ENCODE measurements around the gene CSNK1D. TPM values are rescaled to one million over a fixed set of nuclear protein-coding genes. Genes with fewer than 3 reads are reported as not detected.

The CSNK1D gene
- total and polyA plus RNA-seq, 2 donors (not counting 1 experiment from before 2014, with no cell fraction given) = 196 to 241 TPM

GRCh38 chr17:82287013-82287867 lies 13.7 kb upstream of the CSNK1D start:
- no peak overlapping the region for H3K9ac ChIP-seq (ENCODE audit: low read length)
- ATAC-seq (ENCODE audit: low read depth) (no peak), DNase-seq (no peak)
- POLR2A ChIA-PET = no interaction called here
- Mint-ChIP-seq H3K4me3 (no peak overlapping the region), H3K9me3 (ENCODE audit: insufficient read depth) (no peaks in the 10 kb centered on the region), H3K27me3 (no peaks in the 10 kb centered on the region), H3K27ac (no peak overlapping the region), H3K4me1 (peaks cover 14% of the 10 kb centered on the region)
- CTCF ChIA-PET = interaction anchor here (0.7 to 0.8 kb wide), 2 partner anchors 14 to 81 kb away, joined by 3 to 4 read pairs; no protein-coding TSS in a partner anchor
- peaks cover 10 to 14% of the 10 kb centered on the region in 2 donors for H3K4me1 ChIP-seq (ENCODE audit: control insufficient read depth in 2 of 2, insufficient read depth in 2 of 2, low read length in 2 of 2)
- H4K20me1 ChIP-seq (ENCODE audit: control insufficient read depth, insufficient read depth, low read length, poor library complexity, severe bottlenecking) = no peaks in the 10 kb centered on the region
- no peak overlapping the region for H2AFZ ChIP-seq (ENCODE audit: insufficient read depth, low read depth, low read length, poor library complexity, severe bottlenecking)
- no peaks in the 10 kb centered on the region for H3K79me2 ChIP-seq (ENCODE audit: control insufficient read depth, insufficient read depth, low read length)
- intact Hi-C loops (cut with micrococcal nuclease) = no loop called here
- H3K9me3 ChIP-seq (ENCODE audit: control extremely low read depth in 1 of 3, control insufficient read depth in 2 of 3, insufficient read depth in 1 of 3, low read length in 2 of 3) = peaks cover 0 to 4% (median 0%) of the 10 kb centered on the region in 3 donors
- no peaks in the 10 kb centered on the region for H3K36me3 ChIP-seq (replicated peaks in 1 of 2; ENCODE audit: control extremely low read depth in 1 of 2, control insufficient read depth in 1 of 2, extremely low read depth in 1 of 2, insufficient read depth in 2 of 2, low read length in 1 of 2)
- no peak overlapping the region for H3K4me3 ChIP-seq (ENCODE audit: control extremely low read depth in 1 of 5, extremely low read depth in 1 of 5, insufficient read depth in 1 of 5, low read depth in 2 of 5, low read length in 4 of 5)
- H3K27me3 ChIP-seq (replicated peaks in 1 of 4; ENCODE audit: control extremely low read depth in 1 of 4, control insufficient read depth in 3 of 4, insufficient read depth in 4 of 4, low read length in 3 of 4) = peaks cover 0 to 5% (median 0%) of the 10 kb centered on the region in 4 experiments
- no peak overlapping the region for H3K4me2 ChIP-seq (replicated peaks; ENCODE audit: low read depth, low read length, poor library complexity, severe bottlenecking)
- no peak for TF ChIP-seq EZH2 (IDR thresholded peaks at IDR 0.05; ENCODE audit: borderline replicate concordance, insufficient read depth, low read depth, low read length, poor library complexity, severe bottlenecking)
- H3K27ac ChIP-seq (ENCODE audit: low read length in 2 of 2) = no peak overlapping the region
- WGBS (ENCODE audit: insufficient coverage) = 100% methylated on average over 3 of the region's 9 CpGs

- intact Hi-C loops (cut with micrococcal nuclease) = no loop called here
- Histone ChIP-seq H3K27me3 (replicated peaks in 1 of 4; ENCODE audit: control extremely low read depth in 1 of 4, control insufficient read depth in 3 of 4, insufficient read depth in 4 of 4, low read length in 3 of 4) (peaks cover 0 to 10% (median 0%) of the 10 kb centered on the region in 4 experiments), H3K4me1 (ENCODE audit: control insufficient read depth in 2 of 2, insufficient read depth in 2 of 2, low read length in 2 of 2) (peaks cover 0 to 6% of the 10 kb centered on the region in 2 donors), H4K20me1 (ENCODE audit: control insufficient read depth, insufficient read depth, low read length, poor library complexity, severe bottlenecking) (no peaks in the 10 kb centered on the region), H3K79me2 (ENCODE audit: control insufficient read depth, insufficient read depth, low read length) (no peaks in the 10 kb centered on the region), H2AFZ (ENCODE audit: insufficient read depth, low read depth, low read length, poor library complexity, severe bottlenecking) (no peak overlapping the region), H3K4me2 (replicated peaks; ENCODE audit: low read depth, low read length, poor library complexity, severe bottlenecking) (no peak overlapping the region), H3K9ac (ENCODE audit: low read length) (no peak overlapping the region), H3K4me3 (ENCODE audit: control extremely low read depth in 1 of 5, extremely low read depth in 1 of 5, insufficient read depth in 1 of 5, low read depth in 2 of 5, low read length in 4 of 5) (no peak overlapping the region), H3K9me3 (ENCODE audit: control extremely low read depth in 1 of 3, control insufficient read depth in 2 of 3, insufficient read depth in 1 of 3, low read length in 2 of 3) (peaks cover 0 to 4% (median 0%) of the 10 kb centered on the region in 3 donors), H3K27ac (ENCODE audit: low read length in 2 of 2) (no peak overlapping the region), H3K36me3 (replicated peaks in 1 of 2; ENCODE audit: control extremely low read depth in 1 of 2, control insufficient read depth in 1 of 2, extremely low read depth in 1 of 2, insufficient read depth in 2 of 2, low read length in 1 of 2) (no peaks in the 10 kb centered on the region)
- Mint-ChIP-seq H3K27me3 (no peaks in the 10 kb centered on the region), H3K9me3 (ENCODE audit: insufficient read depth) (no peaks in the 10 kb centered on the region), H3K27ac (no peak overlapping the region), H3K4me3 (no peak overlapping the region), H3K4me1 (peaks cover 9% of the 10 kb centered on the region)
- DNase-seq = no peak
- POLR2A ChIA-PET = no interaction called here
- TF ChIP-seq, protein P1, sequence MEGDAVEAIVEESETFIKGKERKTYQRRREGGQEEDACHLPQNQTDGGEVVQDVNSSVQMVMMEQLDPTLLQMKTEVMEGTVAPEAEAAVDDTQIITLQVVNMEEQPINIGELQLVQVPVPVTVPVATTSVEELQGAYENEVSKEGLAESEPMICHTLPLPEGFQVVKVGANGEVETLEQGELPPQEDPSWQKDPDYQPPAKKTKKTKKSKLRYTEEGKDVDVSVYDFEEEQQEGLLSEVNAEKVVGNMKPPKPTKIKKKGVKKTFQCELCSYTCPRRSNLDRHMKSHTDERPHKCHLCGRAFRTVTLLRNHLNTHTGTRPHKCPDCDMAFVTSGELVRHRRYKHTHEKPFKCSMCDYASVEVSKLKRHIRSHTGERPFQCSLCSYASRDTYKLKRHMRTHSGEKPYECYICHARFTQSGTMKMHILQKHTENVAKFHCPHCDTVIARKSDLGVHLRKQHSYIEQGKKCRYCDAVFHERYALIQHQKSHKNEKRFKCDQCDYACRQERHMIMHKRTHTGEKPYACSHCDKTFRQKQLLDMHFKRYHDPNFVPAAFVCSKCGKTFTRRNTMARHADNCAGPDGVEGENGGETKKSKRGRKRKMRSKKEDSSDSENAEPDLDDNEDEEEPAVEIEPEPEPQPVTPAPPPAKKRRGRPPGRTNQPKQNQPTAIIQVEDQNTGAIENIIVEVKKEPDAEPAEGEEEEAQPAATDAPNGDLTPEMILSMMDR (IDR thresholded peaks at IDR 0.05) = no peak
- no peak for TF ChIP-seq EZH2 (IDR thresholded peaks at IDR 0.05; ENCODE audit: borderline replicate concordance, insufficient read depth, low read depth, low read length, poor library complexity, severe bottlenecking)
- no peak for ATAC-seq (ENCODE audit: low read depth)
- CTCF ChIA-PET = no interaction called here
- 84% methylated on average over 6 of the region's 8 CpGs for WGBS (ENCODE audit: insufficient coverage)
Observed at GRCh38 chr17:82285141-82285540, 11.6 kb upstream of the CSNK1D start.

Data from B cell (primary cell).